WTC11 (cell line): ENCODE results near the gene LTBP4. TPM values are rescaled to one million over a fixed set of nuclear protein-coding genes. Genes with fewer than 3 reads are reported as not detected.
"Not testable (repeated sequence)": the region's sequence is repeated elsewhere in the genome, so short reads cannot be mapped to it uniquely, and the experiment has no call there.

ENCODE experiments used
- ATAC-seq: fragments of 200-7000 bp; cut with Tn5 transposase; 2 replicates; pipeline ENCODE4 v1.10.0; 2021; ENCODE audit warnings: mild to moderate bottlenecking, moderate library complexity
- CTCF ChIA-PET: fragments of 300-600 bp; sonication (Branson Sonifier 250); formaldehyde crosslinking; loops from one replicate; lab custom pipeline; 2021; ENCODE audit warnings: antibody characterized with exemption; lab: Charles Lee
- POLR2A ChIA-PET: fragments of 350-600 bp; sonication (Branson Sonifier 250); formaldehyde crosslinking; loops from one replicate; lab custom pipeline; 2021; ENCODE audit warnings: antibody characterized with exemption; lab: Charles Lee
- DNase-seq: peaks from one replicate; pipeline ENCODE4 v3.0.0; 2021; ENCODE audit warnings: low spot score
- H3K27ac Mint-ChIP-seq: 2 replicates; pipeline ENCODE4 v1.8.0; 2021; ENCODE audit warnings: mixed read lengths
- H3K27me3 Mint-ChIP-seq: 2 replicates; pipeline ENCODE4 v1.8.0; 2021; ENCODE audit warnings: low read depth, mild to moderate bottlenecking, moderate library complexity, mixed read lengths
- H3K36me3 Mint-ChIP-seq: 2 replicates; pipeline ENCODE4 v1.8.0; 2021; ENCODE audit warnings: mixed read lengths
- H3K4me1 Mint-ChIP-seq: 2 replicates; pipeline ENCODE4 v1.8.0; 2022; ENCODE audit warnings: mixed read lengths
- H3K4me3 Mint-ChIP-seq: 2 replicates; pipeline ENCODE4 v1.8.0; 2021; ENCODE audit warnings: mild to moderate bottlenecking, moderate library complexity, mixed read lengths
- H3K9me3 Mint-ChIP-seq: 2 replicates; pipeline ENCODE4 v1.8.0; 2021; ENCODE audit warnings: mixed read lengths
- CREM ChIP-seq: sonication (generic); formaldehyde crosslinking; IDR thresholded peaks from 2 replicates; pipeline ENCODE4 v1.8.1; 2022; ENCODE audit warnings: mild to moderate bottlenecking, missing genetic modification reagents, moderate library complexity
- ELF4 ChIP-seq: sonication (generic); formaldehyde crosslinking; IDR thresholded peaks from 2 replicates; pipeline ENCODE4 v1.8.1; 2022; ENCODE audit warnings: low read depth, mild to moderate bottlenecking, moderate library complexity, missing genetic modification reagents
- ESRRA ChIP-seq: sonication (generic); formaldehyde crosslinking; IDR thresholded peaks from 2 replicates; pipeline ENCODE4 v1.8.1; 2022; ENCODE audit warnings: mild to moderate bottlenecking, missing genetic modification reagents, borderline replicate concordance
- ETV6 ChIP-seq: sonication (generic); formaldehyde crosslinking; IDR thresholded peaks from 2 replicates; pipeline ENCODE4 v1.8.1; 2022; ENCODE audit warnings: mild to moderate bottlenecking, missing genetic modification reagents
- GRHL2 ChIP-seq: fragments of 250-450 bp; sonication (Bioruptor Pico); IDR thresholded peaks from 2 replicates; pipeline ENCODE4 v1.8.0; 2022; ENCODE audit warnings: mild to moderate bottlenecking, moderate library complexity; ENCODE audit not compliant: insufficient replicate concordance, severe bottlenecking
- GTF2I ChIP-seq: fragments of 250-450 bp; sonication (Bioruptor Pico); conservative IDR thresholded peaks from 2 replicates; pipeline ENCODE4 v1.4.0; 2021; ENCODE audit warnings: mild to moderate bottlenecking
- HMGA2 ChIP-seq: fragments of 250-450 bp; sonication (Bioruptor Pico); IDR thresholded peaks from 2 replicates; pipeline ENCODE4 v1.4.0; 2021; ENCODE audit warnings: mild to moderate bottlenecking, moderate library complexity
- JAZF1 ChIP-seq: fragments of 250-450 bp; sonication (Bioruptor Pico); IDR thresholded peaks from 2 replicates; pipeline ENCODE4 v1.9.0; 2021; ENCODE audit warnings: moderate library complexity, mild to moderate bottlenecking, inconsistent platforms
- KAT7 ChIP-seq: sonication (generic); formaldehyde crosslinking; IDR thresholded peaks from 2 replicates; pipeline ENCODE4 v1.8.1; 2023; ENCODE audit warnings: missing genetic modification reagents, mild to moderate bottlenecking, borderline replicate concordance
- RELA ChIP-seq: sonication (generic); formaldehyde crosslinking; IDR thresholded peaks from 2 replicates; pipeline ENCODE4 v1.8.1; 2022; ENCODE audit warnings: missing genetic modification reagents, mild to moderate bottlenecking, borderline replicate concordance
- TEAD1 ChIP-seq: sonication (generic); formaldehyde crosslinking; IDR thresholded peaks from 2 replicates; pipeline ENCODE4 v1.8.0; 2022; ENCODE audit warnings: mild to moderate bottlenecking, missing genetic modification reagents
- ZNF121 ChIP-seq: sonication (generic); formaldehyde crosslinking; IDR thresholded peaks from 2 replicates; pipeline ENCODE4 v1.8.0; 2023; ENCODE audit warnings: missing genetic modification reagents
- total RNA-seq: library from RNA; stranded (reverse); gene quantifications from 3 replicates; pipeline ENCODE4 v1.2.3, GENCODE V29; 2021
- TF ChIP-seq, protein P1 (sequence below): sonication (generic); formaldehyde crosslinking; IDR thresholded peaks from 2 replicates; pipeline ENCODE4 v1.8.1; 2023; ENCODE audit warnings: mild to moderate bottlenecking, missing genetic modification reagents, borderline replicate concordance
- TF ChIP-seq, protein P2 (sequence below): sonication (generic); formaldehyde crosslinking; IDR thresholded peaks from 2 replicates; pipeline ENCODE4 v1.8.0; 2023; ENCODE audit warnings: missing genetic modification reagents
- TF ChIP-seq, protein P3 (sequence below): sonication (generic); formaldehyde crosslinking; conservative IDR thresholded peaks from 2 replicates; pipeline ENCODE4 v1.8.1; 2023; ENCODE audit warnings: mild to moderate bottlenecking, low read depth, missing genetic modification reagents, moderate library complexity
- TF ChIP-seq, protein P4 (sequence below): sonication (generic); formaldehyde crosslinking; IDR thresholded peaks from 2 replicates; pipeline ENCODE4 v1.8.1; 2023; ENCODE audit warnings: mild to moderate bottlenecking, missing genetic modification reagents, moderate library complexity
- TF ChIP-seq, protein P5 (sequence below): sonication (generic); formaldehyde crosslinking; IDR thresholded peaks from 2 replicates; pipeline ENCODE4 v1.8.1; 2023; ENCODE audit warnings: mild to moderate bottlenecking, moderate library complexity, missing genetic modification reagents
- TF ChIP-seq, protein P6 (sequence below): sonication (generic); formaldehyde crosslinking; IDR thresholded peaks from 2 replicates; pipeline ENCODE4 v1.8.1; 2022; ENCODE audit warnings: mild to moderate bottlenecking, moderate library complexity, missing genetic modification reagents
- TF ChIP-seq, protein P7 (sequence below): sonication (generic); formaldehyde crosslinking; IDR thresholded peaks from 2 replicates; pipeline ENCODE4 v1.8.1; 2022; ENCODE audit warnings: missing genetic modification reagents, borderline replicate concordance

Gene LTBP4
- total RNA-seq, 1 experiment from 2014 or later, result 125 TPM

DNA sequence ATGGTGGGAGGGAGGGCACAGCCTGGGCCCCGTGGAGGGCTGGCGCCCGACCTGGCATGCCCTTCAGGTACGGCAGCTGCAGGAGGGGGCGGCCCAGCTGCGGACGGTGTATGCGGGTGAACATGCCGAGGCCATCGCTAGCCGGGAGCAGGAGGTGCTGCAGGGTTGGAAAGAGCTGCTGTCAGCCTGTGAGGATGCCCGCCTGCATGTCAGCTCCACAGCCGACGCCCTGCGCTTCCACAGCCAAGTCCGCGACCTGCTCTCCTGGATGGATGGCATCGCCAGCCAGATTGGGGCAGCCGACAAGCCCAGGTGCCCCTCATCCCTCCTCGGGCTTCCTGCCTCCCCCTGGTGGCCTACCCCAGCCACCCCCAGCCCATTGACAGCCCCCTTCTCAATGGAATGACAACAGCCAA lies 41.1 kb upstream of the LTBP4 start (continued):
- TF ChIP-seq, protein P1, sequence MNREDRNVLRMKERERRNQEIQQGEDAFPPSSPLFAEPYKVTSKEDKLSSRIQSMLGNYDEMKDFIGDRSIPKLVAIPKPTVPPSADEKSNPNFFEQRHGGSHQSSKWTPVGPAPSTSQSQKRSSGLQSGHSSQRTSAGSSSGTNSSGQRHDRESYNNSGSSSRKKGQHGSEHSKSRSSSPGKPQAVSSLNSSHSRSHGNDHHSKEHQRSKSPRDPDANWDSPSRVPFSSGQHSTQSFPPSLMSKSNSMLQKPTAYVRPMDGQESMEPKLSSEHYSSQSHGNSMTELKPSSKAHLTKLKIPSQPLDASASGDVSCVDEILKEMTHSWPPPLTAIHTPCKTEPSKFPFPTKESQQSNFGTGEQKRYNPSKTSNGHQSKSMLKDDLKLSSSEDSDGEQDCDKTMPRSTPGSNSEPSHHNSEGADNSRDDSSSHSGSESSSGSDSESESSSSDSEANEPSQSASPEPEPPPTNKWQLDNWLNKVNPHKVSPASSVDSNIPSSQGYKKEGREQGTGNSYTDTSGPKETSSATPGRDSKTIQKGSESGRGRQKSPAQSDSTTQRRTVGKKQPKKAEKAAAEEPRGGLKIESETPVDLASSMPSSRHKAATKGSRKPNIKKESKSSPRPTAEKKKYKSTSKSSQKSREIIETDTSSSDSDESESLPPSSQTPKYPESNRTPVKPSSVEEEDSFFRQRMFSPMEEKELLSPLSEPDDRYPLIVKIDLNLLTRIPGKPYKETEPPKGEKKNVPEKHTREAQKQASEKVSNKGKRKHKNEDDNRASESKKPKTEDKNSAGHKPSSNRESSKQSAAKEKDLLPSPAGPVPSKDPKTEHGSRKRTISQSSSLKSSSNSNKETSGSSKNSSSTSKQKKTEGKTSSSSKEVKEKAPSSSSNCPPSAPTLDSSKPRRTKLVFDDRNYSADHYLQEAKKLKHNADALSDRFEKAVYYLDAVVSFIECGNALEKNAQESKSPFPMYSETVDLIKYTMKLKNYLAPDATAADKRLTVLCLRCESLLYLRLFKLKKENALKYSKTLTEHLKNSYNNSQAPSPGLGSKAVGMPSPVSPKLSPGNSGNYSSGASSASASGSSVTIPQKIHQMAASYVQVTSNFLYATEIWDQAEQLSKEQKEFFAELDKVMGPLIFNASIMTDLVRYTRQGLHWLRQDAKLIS (CRISPR knock-in tag), result no peak
- TF ChIP-seq, protein P2, sequence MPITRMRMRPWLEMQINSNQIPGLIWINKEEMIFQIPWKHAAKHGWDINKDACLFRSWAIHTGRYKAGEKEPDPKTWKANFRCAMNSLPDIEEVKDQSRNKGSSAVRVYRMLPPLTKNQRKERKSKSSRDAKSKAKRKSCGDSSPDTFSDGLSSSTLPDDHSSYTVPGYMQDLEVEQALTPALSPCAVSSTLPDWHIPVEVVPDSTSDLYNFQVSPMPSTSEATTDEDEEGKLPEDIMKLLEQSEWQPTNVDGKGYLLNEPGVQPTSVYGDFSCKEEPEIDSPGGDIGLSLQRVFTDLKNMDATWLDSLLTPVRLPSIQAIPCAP, result no peak
- TF ChIP-seq, protein P3, sequence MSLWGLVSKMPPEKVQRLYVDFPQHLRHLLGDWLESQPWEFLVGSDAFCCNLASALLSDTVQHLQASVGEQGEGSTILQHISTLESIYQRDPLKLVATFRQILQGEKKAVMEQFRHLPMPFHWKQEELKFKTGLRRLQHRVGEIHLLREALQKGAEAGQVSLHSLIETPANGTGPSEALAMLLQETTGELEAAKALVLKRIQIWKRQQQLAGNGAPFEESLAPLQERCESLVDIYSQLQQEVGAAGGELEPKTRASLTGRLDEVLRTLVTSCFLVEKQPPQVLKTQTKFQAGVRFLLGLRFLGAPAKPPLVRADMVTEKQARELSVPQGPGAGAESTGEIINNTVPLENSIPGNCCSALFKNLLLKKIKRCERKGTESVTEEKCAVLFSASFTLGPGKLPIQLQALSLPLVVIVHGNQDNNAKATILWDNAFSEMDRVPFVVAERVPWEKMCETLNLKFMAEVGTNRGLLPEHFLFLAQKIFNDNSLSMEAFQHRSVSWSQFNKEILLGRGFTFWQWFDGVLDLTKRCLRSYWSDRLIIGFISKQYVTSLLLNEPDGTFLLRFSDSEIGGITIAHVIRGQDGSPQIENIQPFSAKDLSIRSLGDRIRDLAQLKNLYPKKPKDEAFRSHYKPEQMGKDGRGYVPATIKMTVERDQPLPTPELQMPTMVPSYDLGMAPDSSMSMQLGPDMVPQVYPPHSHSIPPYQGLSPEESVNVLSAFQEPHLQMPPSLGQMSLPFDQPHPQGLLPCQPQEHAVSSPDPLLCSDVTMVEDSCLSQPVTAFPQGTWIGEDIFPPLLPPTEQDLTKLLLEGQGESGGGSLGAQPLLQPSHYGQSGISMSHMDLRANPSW, result no peak
- no peak for TF ChIP-seq ESRRA (CRISPR knock-in tag)
- TF ChIP-seq, protein P4, sequence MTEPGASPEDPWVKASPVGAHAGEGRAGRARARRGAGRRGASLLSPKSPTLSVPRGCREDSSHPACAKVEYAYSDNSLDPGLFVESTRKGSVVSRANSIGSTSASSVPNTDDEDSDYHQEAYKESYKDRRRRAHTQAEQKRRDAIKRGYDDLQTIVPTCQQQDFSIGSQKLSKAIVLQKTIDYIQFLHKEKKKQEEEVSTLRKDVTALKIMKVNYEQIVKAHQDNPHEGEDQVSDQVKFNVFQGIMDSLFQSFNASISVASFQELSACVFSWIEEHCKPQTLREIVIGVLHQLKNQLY (CRISPR knock-in tag), result no peak
- TF ChIP-seq HMGA2, result no peak
- no peak for TF ChIP-seq KAT7
- no peak for TF ChIP-seq ELF4 (CRISPR knock-in tag)

DNA sequence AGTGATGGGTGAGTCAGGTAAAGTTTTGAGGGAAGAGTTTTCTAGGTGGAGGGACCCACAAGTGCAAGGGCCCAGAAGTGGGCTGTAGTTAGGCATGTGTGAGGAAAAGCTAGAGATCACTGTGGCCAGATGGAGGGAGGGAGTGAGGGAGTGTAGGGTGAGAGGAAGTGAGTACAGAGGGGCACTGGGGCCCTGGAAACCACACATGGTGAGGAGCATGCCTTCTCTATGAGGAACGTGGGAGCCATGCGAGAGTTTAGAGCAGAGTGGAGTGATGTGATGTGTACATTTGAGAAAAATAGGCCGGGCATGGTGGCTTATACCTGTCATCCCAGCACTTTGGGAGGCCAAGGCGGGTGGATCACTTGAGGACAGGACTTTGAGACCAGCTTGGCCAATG lies 39.2 kb upstream of the LTBP4 start:
- Mint-ChIP-seq H3K4me3 (no peak overlapping the region), H3K27ac (no peak overlapping the region)
- no peak for DNase-seq

DNA sequence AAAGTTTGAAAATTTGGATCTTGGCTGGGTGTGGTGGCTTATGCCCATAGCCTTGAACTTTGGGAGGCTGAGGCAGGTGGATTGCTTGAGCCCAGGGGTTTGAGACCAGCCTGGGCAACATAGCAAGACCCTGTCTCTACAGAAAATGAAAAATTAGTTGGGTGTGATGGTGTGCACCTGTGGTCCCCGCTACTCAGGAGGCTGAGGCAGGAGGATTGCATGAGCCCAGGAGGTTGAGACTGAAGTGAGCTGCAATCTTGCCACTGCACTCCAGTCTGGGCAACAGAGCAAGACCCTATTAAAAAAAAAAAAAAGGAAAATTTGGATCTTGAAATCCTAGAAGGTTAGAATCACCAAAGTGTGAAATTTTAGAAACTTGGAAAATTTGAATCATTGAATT lies 36.6 kb upstream of the LTBP4 start:
- DNase-seq, H3K4me1 Mint-ChIP-seq, H3K36me3 Mint-ChIP-seq, H3K9me3 Mint-ChIP-seq, CTCF ChIA-PET, POLR2A ChIA-PET, H3K27ac Mint-ChIP-seq, ATAC-seq, H3K4me3 Mint-ChIP-seq: not testable (repeated sequence)
- 0 out of 2 replicates have a peak, but pooled peaks have one; percentile 36 for TF ChIP-seq ZNF121
- H3K27me3 Mint-ChIP-seq, result peaks cover 83% of the 10 kb centered on the region

More for the DNA sequence above, 39.2 kb upstream of the LTBP4 start:
- ChIA-PET CTCF (interaction anchor here (1.0 to 4.7 kb wide), 3 partner anchors 13 to 73 kb away, joined by 3 to 31 read pairs (median 4); no protein-coding TSS in a partner anchor), POLR2A (no interaction called here)
- Mint-ChIP-seq H3K9me3 (no peaks in the 10 kb centered on the region), H3K36me3 (no peaks in the 10 kb centered on the region), H3K27me3 (peaks cover 81% of the 10 kb centered on the region), H3K4me1 (no peaks in the 10 kb centered on the region)
- ATAC-seq, result no peak
- no peak for TF ChIP-seq ETV6 (CRISPR knock-in tag)

DNA sequence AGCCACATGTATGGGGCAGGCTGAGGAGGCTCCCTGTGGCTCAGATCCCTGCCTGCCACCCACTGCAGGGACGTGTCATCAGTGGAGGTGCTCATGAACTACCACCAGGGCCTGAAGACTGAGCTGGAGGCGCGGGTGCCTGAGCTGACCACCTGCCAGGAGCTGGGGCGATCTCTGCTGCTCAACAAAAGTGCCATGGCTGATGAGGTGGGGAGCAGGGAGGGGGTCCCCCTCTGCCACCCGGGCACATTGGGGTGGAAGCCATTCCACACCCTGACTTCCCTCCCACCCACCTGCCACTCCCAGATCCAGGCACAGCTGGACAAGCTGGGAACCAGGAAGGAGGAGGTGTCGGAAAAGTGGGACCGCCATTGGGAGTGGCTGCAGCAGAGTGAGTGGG lies 35.8 kb upstream of the LTBP4 start:
- CTCF ChIA-PET, result no interaction called here
- Mint-ChIP-seq H3K4me1 (peaks cover 7% of the 10 kb centered on the region), H3K27me3 (peaks cover 85% of the 10 kb centered on the region), H3K4me3 (no peak overlapping the region), H3K9me3 (no peaks in the 10 kb centered on the region), H3K27ac (no peak overlapping the region), H3K36me3 (0 out of 2 replicates have a peak, but pooled peaks cover 3% of the 10 kb centered on the region)
- ATAC-seq, result no peak
- no peak for DNase-seq
- POLR2A ChIA-PET, result no interaction called here
- TF ChIP-seq GRHL2 (CRISPR knock-in tag) (no peak), GTF2I (CRISPR knock-in tag) (no peak), CREM (CRISPR knock-in tag) (no peak), TEAD1 (CRISPR knock-in tag) (no peak), JAZF1 (CRISPR knock-in tag) (no peak), RELA (no peak)
- TF ChIP-seq, protein P5, sequence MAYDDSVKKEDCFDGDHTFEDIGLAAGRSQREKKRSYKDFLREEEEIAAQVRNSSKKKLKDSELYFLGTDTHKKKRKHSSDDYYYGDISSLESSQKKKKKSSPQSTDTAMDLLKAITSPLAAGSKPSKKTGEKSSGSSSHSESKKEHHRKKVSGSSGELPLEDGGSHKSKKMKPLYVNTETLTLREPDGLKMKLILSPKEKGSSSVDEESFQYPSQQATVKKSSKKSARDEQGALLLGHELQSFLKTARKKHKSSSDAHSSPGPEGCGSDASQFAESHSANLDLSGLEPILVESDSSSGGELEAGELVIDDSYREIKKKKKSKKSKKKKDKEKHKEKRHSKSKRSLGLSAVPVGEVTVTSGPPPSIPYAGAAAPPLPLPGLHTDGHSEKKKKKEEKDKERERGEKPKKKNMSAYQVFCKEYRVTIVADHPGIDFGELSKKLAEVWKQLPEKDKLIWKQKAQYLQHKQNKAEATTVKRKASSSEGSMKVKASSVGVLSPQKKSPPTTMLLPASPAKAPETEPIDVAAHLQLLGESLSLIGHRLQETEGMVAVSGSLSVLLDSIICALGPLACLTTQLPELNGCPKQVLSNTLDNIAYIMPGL (CRISPR knock-in tag), result no peak
- TF ChIP-seq, protein P6, sequence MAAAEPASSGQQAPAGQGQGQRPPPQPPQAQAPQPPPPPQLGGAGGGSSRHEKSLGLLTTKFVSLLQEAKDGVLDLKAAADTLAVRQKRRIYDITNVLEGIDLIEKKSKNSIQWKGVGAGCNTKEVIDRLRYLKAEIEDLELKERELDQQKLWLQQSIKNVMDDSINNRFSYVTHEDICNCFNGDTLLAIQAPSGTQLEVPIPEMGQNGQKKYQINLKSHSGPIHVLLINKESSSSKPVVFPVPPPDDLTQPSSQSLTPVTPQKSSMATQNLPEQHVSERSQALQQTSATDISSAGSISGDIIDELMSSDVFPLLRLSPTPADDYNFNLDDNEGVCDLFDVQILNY (CRISPR knock-in tag), result no peak
- TF ChIP-seq, protein P7, sequence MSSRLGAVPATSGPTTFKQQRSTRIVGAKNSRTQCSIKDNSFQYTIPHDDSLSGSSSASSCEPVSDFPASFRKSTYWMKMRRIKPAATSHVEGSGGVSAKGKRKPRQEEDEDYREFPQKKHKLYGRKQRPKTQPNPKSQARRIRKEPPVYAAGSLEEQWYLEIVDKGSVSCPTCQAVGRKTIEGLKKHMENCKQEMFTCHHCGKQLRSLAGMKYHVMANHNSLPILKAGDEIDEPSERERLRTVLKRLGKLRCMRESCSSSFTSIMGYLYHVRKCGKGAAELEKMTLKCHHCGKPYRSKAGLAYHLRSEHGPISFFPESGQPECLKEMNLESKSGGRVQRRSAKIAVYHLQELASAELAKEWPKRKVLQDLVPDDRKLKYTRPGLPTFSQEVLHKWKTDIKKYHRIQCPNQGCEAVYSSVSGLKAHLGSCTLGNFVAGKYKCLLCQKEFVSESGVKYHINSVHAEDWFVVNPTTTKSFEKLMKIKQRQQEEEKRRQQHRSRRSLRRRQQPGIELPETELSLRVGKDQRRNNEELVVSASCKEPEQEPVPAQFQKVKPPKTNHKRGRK (CRISPR knock-in tag), result no peak
